A549 (cell line): ENCODE measurements around the gene DMXL2. TPM values are rescaled to one million over a fixed set of nuclear protein-coding genes. Genes with fewer than 3 reads are reported as not detected.
A peak's percentile ranks its signal among the peaks of the same experiment; 100 is the strongest.

ENCODE experiments used
- ATAC-seq, 2 experiments: fragments of 200-7000 bp in 1 of 2; fragments of >200 bp in 1 of 2; cut with Nextera tagmentation in 1 of 2; cut with Tn5 transposase in 1 of 2; 3 replicates each; pipeline versions ENCODE4 v1.8.0 to v1.9.1; 2018 to 2020; ENCODE audit warnings: mild to moderate bottlenecking in 1 of 2, moderate library complexity in 1 of 2
- CTCF ChIA-PET: fragments of 300-600 bp; sonication (Branson Sonifier 250); formaldehyde crosslinking; extraction: SDS; loops from one replicate; lab custom pipeline; 2021; ENCODE audit warnings: antibody characterized with exemption, inconsistent platforms; lab: Yijun Ruan, JAX
- POLR2A ChIA-PET: fragments of 350-600 bp; formaldehyde crosslinking; extraction: SDS; loops from one replicate; lab custom pipeline; 2021; ENCODE audit warnings: antibody characterized with exemption, inconsistent platforms; lab: Yijun Ruan, JAX
- DNase-seq, 2 experiments: peaks; one replicate each; pipeline versions ENCODE4 v3.0.0 to v3.0.0-alpha.2; 2011 to 2016; ENCODE audit warnings: low read depth in 1 of 2, low spot score in 1 of 2
- FAIRE-seq: peaks from 2 replicates; lab custom pipeline; 2011; peaks lifted over from hg19 to GRCh38; lab: Jason Lieb, UNC
- H3K27ac ChIP-seq, 2 experiments: fragments of >200 bp; sonication (Bioruptor Twin); formaldehyde crosslinking; 3 replicates each; pipeline ENCODE4 v1.5.1; 2016 to 2017
- H3K4me1 ChIP-seq: fragments of >200 bp; sonication (Bioruptor Twin); formaldehyde crosslinking; 3 replicates; pipeline ENCODE4 v1.6.1; 2016
- H3K4me2 ChIP-seq: fragments of >200 bp; sonication (Bioruptor Twin); formaldehyde crosslinking; 3 replicates; pipeline ENCODE4 v1.6.1; 2016
- H3K4me3 ChIP-seq: fragments of >200 bp; sonication (Bioruptor Twin); formaldehyde crosslinking; 3 replicates; pipeline ENCODE4 v1.5.1; 2016
- H3K9me3 ChIP-seq: fragments of >200 bp; sonication (Bioruptor Twin); formaldehyde crosslinking; 3 replicates; pipeline ENCODE4 v1.6.1; 2016
- ATOH8 ChIP-seq: fragments of 250-450 bp; sonication (Bioruptor Pico); IDR thresholded peaks from 2 replicates; pipeline ENCODE4 v1.5.0; 2020; ENCODE audit warnings: low read depth, mild to moderate bottlenecking, moderate library complexity
- BCL3 ChIP-seq: fragments of >200 bp; sonication (Bioruptor Twin); formaldehyde crosslinking; IDR thresholded peaks from 3 replicates; pipeline ENCODE4 v1.6.1; 2016
- BHLHE40 ChIP-seq: IDR thresholded peaks from 2 replicates; pipeline ENCODE4 v1.6.1; 2012; ENCODE audit warnings: low read depth, low read length, inconsistent platforms
- CBX2 ChIP-seq: fragments of 200-600 bp; sonication (generic); IDR thresholded peaks from 2 replicates; pipeline ENCODE4 v1.6.1; 2016; ENCODE audit warnings: low read depth, mild to moderate bottlenecking, borderline replicate concordance
- CHD2 ChIP-seq: fragments of 150-350 bp; IDR thresholded peaks from 2 replicates; pipeline ENCODE4 v1.6.1; 2014; ENCODE audit warnings: low read length; ENCODE audit not compliant: partially characterized antibody
- CTCF ChIP-seq: fragments of >200 bp; sonication (Bioruptor Twin); formaldehyde crosslinking; IDR thresholded peaks from 3 replicates; pipeline ENCODE4 v1.5.1; 2016
- EHMT2 ChIP-seq: fragments of 200-600 bp; sonication (generic); IDR thresholded peaks from 2 replicates; pipeline ENCODE4 v1.6.1; 2016; ENCODE audit warnings: antibody characterized with exemption, low read depth, mild to moderate bottlenecking, moderate library complexity
- FOSL2 ChIP-seq, 2 experiments: fragments of 450-650 bp in 1 of 2; fragments of >200 bp in 1 of 2; sonication (Bioruptor Twin) in 1 of 2; formaldehyde crosslinking; IDR thresholded peaks; 2 replicates each; pipeline versions ENCODE4 v1.5.0 to v1.6.1; 2016 to 2020; ENCODE audit warnings: mild to moderate bottlenecking in 1 of 2, moderate library complexity in 1 of 2
- GATA3 ChIP-seq: IDR thresholded peaks from 2 replicates; pipeline ENCODE4 v1.6.1; 2012; ENCODE audit warnings: borderline replicate concordance
- HEYL ChIP-seq: fragments of 250-450 bp; sonication (Bioruptor Pico); IDR thresholded peaks from 2 replicates; pipeline ENCODE4 v1.8.0; 2021; ENCODE audit warnings: mild to moderate bottlenecking, moderate library complexity
- HOXA7 ChIP-seq: fragments of 250-450 bp; sonication (Bioruptor Pico); IDR thresholded peaks from 2 replicates; pipeline ENCODE4 v1.5.0; 2020; ENCODE audit warnings: mild to moderate bottlenecking, moderate library complexity
- HOXB13 ChIP-seq: fragments of 250-450 bp; sonication (Bioruptor Pico); IDR thresholded peaks from 2 replicates; pipeline ENCODE4 v1.5.0; 2020; ENCODE audit warnings: low read depth, mild to moderate bottlenecking, moderate library complexity
- JUN ChIP-seq, 2 experiments: fragments of >200 bp; sonication (Bioruptor Twin); formaldehyde crosslinking; IDR thresholded peaks; 2 replicates in 1 of 2; 3 replicates in 1 of 2; pipeline ENCODE4 v1.6.1; 2016 to 2017
- JUNB ChIP-seq: fragments of >200 bp; sonication (Bioruptor Twin); formaldehyde crosslinking; IDR thresholded peaks from 2 replicates; pipeline ENCODE4 v1.6.1; 2016
- KDM5A ChIP-seq: fragments of 200-600 bp; sonication (generic); IDR thresholded peaks from 2 replicates; pipeline ENCODE4 v1.6.1; 2016; ENCODE audit warnings: antibody characterized with exemption, mild to moderate bottlenecking
- NFE2L2 ChIP-seq: fragments of 150-350 bp; conservative IDR thresholded peaks from 2 replicates; pipeline ENCODE4 v1.6.1; 2014; ENCODE audit warnings: low read length
- POLR2AphosphoS2 ChIP-seq: conservative IDR thresholded peaks from 2 replicates; pipeline ENCODE4 v1.6.1; 2012; ENCODE audit warnings: low read length, improper control_type of control experiment, inconsistent platforms
- RARB ChIP-seq: fragments of 250-450 bp; sonication (Bioruptor Pico); IDR thresholded peaks from 2 replicates; pipeline ENCODE4 v1.8.0; 2021; ENCODE audit warnings: mild to moderate bottlenecking, moderate library complexity
- TFCP2L1 ChIP-seq: fragments of 250-450 bp; sonication (Bioruptor Pico); IDR thresholded peaks from 2 replicates; pipeline ENCODE4 v1.5.0; 2021; ENCODE audit warnings: mild to moderate bottlenecking
- TP53 ChIP-seq: fragments of 250-450 bp; sonication (Bioruptor Pico); IDR thresholded peaks from 2 replicates; pipeline ENCODE4 v1.5.0; 2021; ENCODE audit warnings: mild to moderate bottlenecking, moderate library complexity
- ZFP36 ChIP-seq: fragments of 450-650 bp; IDR thresholded peaks from 2 replicates; pipeline ENCODE4 v1.6.1; 2014; ENCODE audit warnings: borderline replicate concordance; ENCODE audit not compliant: partially characterized antibody
- WGBS: methylation state at CpG from one replicate; pipeline ENCODE4 v1.1.6; 2017; ENCODE audit errors: missing lambda C conversion rate; 5-methylcytosine and 5-hydroxymethylcytosine counted together
- polyA plus RNA-seq, 4 experiments: library from polyadenylated mRNA; depleted of rRNA in 3 of 4; stranded (reverse); fragments of >200 nt; fragmentation: RNase III in 1 of 4; extraction: RNeasy Plus Mini Kit Qiagen cat#74134 plus additional on column Dnase treatment in 1 of 4; gene quantifications; 2 replicates in 3 of 4; 3 replicates in 1 of 4; pipeline ENCODE4 v1.2.3, GENCODE V29; 2011 to 2017

Gene DMXL2
- polyA plus RNA-seq, 2 of the 4 experiments (the other 2 are of a cell fraction): 25.6 to 50.9 TPM

GRCh38 chr15:51621155-51621765 lies 1.3 kb downstream of the DMXL2 start:
- no peak for DNase-seq
- Histone ChIP-seq H3K4me1 (peaks cover 39% of the 10 kb centered on the region), H3K4me3 (peak overlapping the region; percentile 91), H3K27ac (peak overlapping the region; percentile 86 to 91), H3K9me3 (no peaks in the 10 kb centered on the region), H3K4me2 (peak overlapping the region; percentile 72)
- no peak for TF ChIP-seq ZFP36
- no peak for TF ChIP-seq RARB (CRISPR knock-in tag)
- TF ChIP-seq KDM5A: no peak
- no peak for TF ChIP-seq HOXA7 (CRISPR knock-in tag)
- TF ChIP-seq GATA3: no peak
- no peak for TF ChIP-seq BHLHE40
- TF ChIP-seq JUNB: no peak
- TF ChIP-seq HEYL: no peak
- no peak for TF ChIP-seq JUN (IDR thresholded peaks at IDR 0.05)
- TF ChIP-seq EHMT2: no peak
- TF ChIP-seq TP53 (CRISPR knock-in tag): no peak
- no peak for TF ChIP-seq CBX2
- POLR2A ChIA-PET: interaction anchor here (1.5 to 2.0 kb wide), 2 partner anchors 11 to 84 kb away, joined by 5 to 9 read pairs; no protein-coding TSS in a partner anchor
- WGBS: 26% methylated on average over 6 of the region's 6 CpGs
- FAIRE-seq: no peak
- no peak for ATAC-seq
- CTCF ChIA-PET: interaction anchor here (0.6 to 6.3 kb wide), 14 partner anchors 9 to 304 kb away, joined by 3 to 31 read pairs (median 4); no protein-coding TSS in a partner anchor

- TF ChIP-seq CHD2 (no peak), FOSL2 (IDR thresholded peaks at IDR 0.05) (no peak), FOSL2 (CRISPR knock-in tag; IDR thresholded peaks at IDR 0.05) (no peak), TFCP2L1 (CRISPR knock-in tag) (no peak), HOXB13 (no peak), ATOH8 (no peak), CTCF (no peak), NFE2L2 (no peak), CBX2 (no peak), BCL3 (no peak), POLR2AphosphoS2 (no peak), TP53 (CRISPR knock-in tag) (no peak)
- POLR2A ChIA-PET: no interaction called here
- DNase-seq: no peak
- ATAC-seq: no peak
- peaks cover 39% of the 10 kb centered on the region for H3K4me1 ChIP-seq
- H3K4me2 ChIP-seq: peak overlapping the region; percentile 72
- H3K9me3 ChIP-seq: no peaks in the 10 kb centered on the region
- H3K27ac ChIP-seq: peak overlapping the region; percentile 86 to 91; a peak in 4 of 6 replicates
- no peak for FAIRE-seq
- CTCF ChIA-PET: interaction anchor here (1.0 to 6.3 kb wide), 6 partner anchors 12 to 156 kb away, joined by 4 to 31 read pairs (median 17); no protein-coding TSS in a partner anchor
- WGBS: 43% methylated on average over 4 of the region's 4 CpGs
- peak overlapping the region; percentile 91; the same call in 2 of the 3 replicates for H3K4me3 ChIP-seq
Measured at GRCh38 chr15:51620641-51621040, 1.9 kb downstream of the DMXL2 start.
